A549 (cell line): ENCODE results near the gene SETD3. TPM values are rescaled to one million over a fixed set of nuclear protein-coding genes. Genes with fewer than 3 reads are reported as not detected.

Experiments
- ATAC-seq, 2 experiments: fragments of 200-7000 bp in 1 of 2; fragments of >200 bp in 1 of 2; cut with Nextera tagmentation in 1 of 2; cut with Tn5 transposase in 1 of 2; 3 replicates each; pipeline versions ENCODE4 v1.8.0 to v1.9.1; 2018 to 2020; ENCODE audit warnings: mild to moderate bottlenecking in 1 of 2, moderate library complexity in 1 of 2
- CTCF ChIA-PET: fragments of 300-600 bp; sonication (Branson Sonifier 250); formaldehyde crosslinking; extraction: SDS; loops from one replicate; lab custom pipeline; 2021; ENCODE audit warnings: antibody characterized with exemption, inconsistent platforms; lab: Yijun Ruan, JAX
- POLR2A ChIA-PET: fragments of 350-600 bp; formaldehyde crosslinking; extraction: SDS; loops from one replicate; lab custom pipeline; 2021; ENCODE audit warnings: antibody characterized with exemption, inconsistent platforms; lab: Yijun Ruan, JAX
- DNase-seq, 2 experiments: peaks; one replicate each; pipeline versions ENCODE4 v3.0.0 to v3.0.0-alpha.2; 2011 to 2016; ENCODE audit warnings: low read depth in 1 of 2, low spot score in 1 of 2
- FAIRE-seq: peaks from 2 replicates; lab custom pipeline; 2011; peaks lifted over from hg19 to GRCh38; lab: Jason Lieb, UNC
- H3K27ac ChIP-seq, 2 experiments: fragments of >200 bp; sonication (Bioruptor Twin); formaldehyde crosslinking; 3 replicates each; pipeline ENCODE4 v1.5.1; 2016 to 2017
- H3K4me1 ChIP-seq: fragments of >200 bp; sonication (Bioruptor Twin); formaldehyde crosslinking; 3 replicates; pipeline ENCODE4 v1.6.1; 2016
- H3K4me2 ChIP-seq: fragments of >200 bp; sonication (Bioruptor Twin); formaldehyde crosslinking; 3 replicates; pipeline ENCODE4 v1.6.1; 2016
- H3K4me3 ChIP-seq: fragments of >200 bp; sonication (Bioruptor Twin); formaldehyde crosslinking; 3 replicates; pipeline ENCODE4 v1.5.1; 2016
- H3K9me3 ChIP-seq: fragments of >200 bp; sonication (Bioruptor Twin); formaldehyde crosslinking; 3 replicates; pipeline ENCODE4 v1.6.1; 2016
- BHLHE40 ChIP-seq: IDR thresholded peaks from 2 replicates; pipeline ENCODE4 v1.6.1; 2012; ENCODE audit warnings: low read depth, low read length, inconsistent platforms
- CBX8 ChIP-seq: fragments of 200-600 bp; sonication (generic); IDR thresholded peaks from 2 replicates; pipeline ENCODE4 v1.6.1; 2016
- CEBPB ChIP-seq, 2 experiments: fragments of >200 bp in 1 of 2; sonication (Bioruptor Twin) in 1 of 2; formaldehyde crosslinking in 1 of 2; IDR thresholded peaks; 2 replicates each; pipeline ENCODE4 v1.6.1; 2012 to 2016
- EHF ChIP-seq: fragments of 250-450 bp; sonication (Bioruptor Pico); IDR thresholded peaks from 2 replicates; pipeline ENCODE4 v1.5.0; 2020; ENCODE audit warnings: mild to moderate bottlenecking
- FOSB ChIP-seq: fragments of 250-450 bp; sonication (Bioruptor Pico); IDR thresholded peaks from 2 replicates; pipeline ENCODE4 v1.5.0; 2020; ENCODE audit warnings: mild to moderate bottlenecking, moderate library complexity
- GATA3 ChIP-seq: IDR thresholded peaks from 2 replicates; pipeline ENCODE4 v1.6.1; 2012; ENCODE audit warnings: borderline replicate concordance
- HEYL ChIP-seq: fragments of 250-450 bp; sonication (Bioruptor Pico); IDR thresholded peaks from 2 replicates; pipeline ENCODE4 v1.8.0; 2021; ENCODE audit warnings: mild to moderate bottlenecking, moderate library complexity
- HOXB13 ChIP-seq: fragments of 250-450 bp; sonication (Bioruptor Pico); IDR thresholded peaks from 2 replicates; pipeline ENCODE4 v1.5.0; 2020; ENCODE audit warnings: low read depth, mild to moderate bottlenecking, moderate library complexity
- KDM1A ChIP-seq: fragments of 200-600 bp; sonication (generic); IDR thresholded peaks from 2 replicates; pipeline ENCODE4 v1.6.1; 2016; ENCODE audit warnings: low read depth, mild to moderate bottlenecking
- MAZ ChIP-seq: fragments of 150-350 bp; IDR thresholded peaks from 2 replicates; pipeline ENCODE4 v1.6.1; 2014; ENCODE audit warnings: antibody characterized with exemption, low read depth, low read length, borderline replicate concordance
- MYC ChIP-seq: IDR thresholded peaks from 2 replicates; pipeline ENCODE4 v1.6.1; 2012; ENCODE audit warnings: mild to moderate bottlenecking, inconsistent platforms, low read length, improper control_type of control experiment, borderline replicate concordance
- NFE2L2 ChIP-seq: fragments of 150-350 bp; conservative IDR thresholded peaks from 2 replicates; pipeline ENCODE4 v1.6.1; 2014; ENCODE audit warnings: low read length
- POLR2A ChIP-seq: IDR thresholded peaks from 2 replicates; pipeline ENCODE4 v1.6.1; 2012; ENCODE audit warnings: mild to moderate bottlenecking, low read length
- RFX5 ChIP-seq: fragments of 450-650 bp; IDR thresholded peaks from 2 replicates; pipeline ENCODE4 v1.7.1; 2014; ENCODE audit warnings: antibody characterized with exemption, mild to moderate bottlenecking, moderate library complexity
- SREBF2 ChIP-seq: fragments of 450-650 bp; IDR thresholded peaks from 2 replicates; pipeline ENCODE4 v1.6.1; 2014; ENCODE audit warnings: mild to moderate bottlenecking, moderate library complexity
- WGBS: methylation state at CpG from one replicate; pipeline ENCODE4 v1.1.6; 2017; ENCODE audit errors: missing lambda C conversion rate; 5-methylcytosine and 5-hydroxymethylcytosine counted together
- polyA plus RNA-seq, 4 experiments: library from polyadenylated mRNA; depleted of rRNA in 3 of 4; stranded (reverse); fragments of >200 nt; fragmentation: RNase III in 1 of 4; extraction: RNeasy Plus Mini Kit Qiagen cat#74134 plus additional on column Dnase treatment in 1 of 4; gene quantifications; 2 replicates in 3 of 4; 3 replicates in 1 of 4; pipeline ENCODE4 v1.2.3, GENCODE V29; 2011 to 2017
- TF ChIP-seq, protein P1 (sequence below): IDR thresholded peaks from 2 replicates; pipeline ENCODE4 v1.6.1; 2012
- TF ChIP-seq, protein P2 (sequence below): IDR thresholded peaks from 2 replicates; pipeline ENCODE4 v1.6.1; 2012
- TF ChIP-seq, protein P3 (sequence below): fragments of >200 bp; sonication (Bioruptor Twin); formaldehyde crosslinking; IDR thresholded peaks from 3 replicates; pipeline ENCODE4 v1.5.1; 2016
- TF ChIP-seq, protein P4 (sequence below): fragments of 450-650 bp; IDR thresholded peaks from 2 replicates; pipeline ENCODE4 v1.6.1; 2014; ENCODE audit warnings: antibody characterized with exemption

SETD3 gene
- polyA plus RNA-seq, 2 of the 4 experiments (the other 2 are of a cell fraction) = 43.1 to 59.7 TPM

DNA sequence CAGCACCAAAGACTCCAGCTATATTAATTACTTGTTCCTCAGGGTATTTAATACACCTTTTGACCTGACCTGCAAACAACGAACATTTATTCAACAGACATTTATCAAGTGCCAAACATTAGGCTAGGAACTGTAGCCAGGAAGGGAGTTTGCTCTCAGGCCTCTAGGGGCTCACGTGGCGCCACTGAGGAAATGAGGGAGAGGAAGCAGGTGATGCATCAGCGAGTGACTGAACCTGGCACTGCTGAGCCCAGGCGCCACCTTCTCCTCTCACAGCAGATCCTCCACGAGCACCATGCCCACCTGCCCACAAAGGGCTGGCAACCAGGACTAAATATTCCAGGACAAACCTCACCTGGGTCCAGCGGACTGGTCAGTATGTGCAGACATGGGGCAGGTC lies 50.2 kb downstream of the SETD3 start:
- 86% methylated on average over 7 of the region's 7 CpGs for WGBS
- CTCF ChIA-PET = interaction anchor here (1.6 kb wide), 1 partner anchor 10 kb away, joined by 4 read pairs; no protein-coding TSS in a partner anchor
- DNase-seq = peak; percentile 16 to 43
- no peak overlapping the region for H3K27ac ChIP-seq
- peak; percentile 83 for ATAC-seq
- no peak overlapping the region for H3K4me3 ChIP-seq
- TF ChIP-seq KDM1A (no peak), CBX8 (no peak), EHF (CRISPR knock-in tag) (no peak)
- no peak overlapping the region for H3K4me2 ChIP-seq
- H3K4me1 ChIP-seq = no peaks in the 10 kb centered on the region
- FAIRE-seq = no peak
- no peaks in the 10 kb centered on the region for H3K9me3 ChIP-seq
- POLR2A ChIA-PET = no interaction called here

DNA sequence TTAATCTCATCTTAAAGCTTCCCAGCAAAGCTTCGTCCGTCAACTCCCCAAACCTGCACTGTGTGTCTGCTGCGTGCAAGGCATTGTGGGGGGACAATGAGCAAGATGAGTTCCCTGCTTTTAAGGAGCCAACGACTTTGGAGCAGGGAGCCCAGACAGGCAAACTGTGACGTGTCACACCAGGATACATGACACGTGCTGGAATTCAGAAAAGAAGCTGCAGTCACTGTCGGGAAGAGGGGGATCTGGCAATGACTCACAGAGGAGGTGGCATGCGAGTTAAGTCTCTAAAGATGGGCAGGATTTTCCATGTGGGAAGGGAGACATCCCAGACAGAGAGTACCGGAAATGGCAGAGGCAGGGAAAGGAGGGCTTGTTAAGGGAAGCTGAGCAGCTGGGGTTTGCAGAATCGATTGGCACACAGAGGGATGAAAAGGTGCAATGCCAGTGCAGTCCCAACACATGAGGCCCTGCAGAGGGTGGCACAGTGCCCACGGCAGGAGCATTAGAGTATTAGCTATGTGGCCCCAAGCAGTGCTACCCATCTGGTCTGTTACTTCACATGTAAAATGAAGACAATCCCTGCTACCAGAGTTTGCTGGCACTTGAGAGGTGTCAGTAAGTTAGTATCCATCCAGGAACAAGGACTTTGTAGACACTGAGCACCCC lies 52.9 kb downstream of the SETD3 start:
- peaks cover under 1% of the 10 kb centered on the region; the same call in 1 of the 3 replicates for H3K4me1 ChIP-seq
- CTCF ChIA-PET = interaction anchor here (0.7 to 5.7 kb wide), 4 partner anchors 11 to 39 kb away, joined by 3 to 47 read pairs (median 6); no protein-coding TSS in a partner anchor
- no peak overlapping the region for H3K4me2 ChIP-seq
- TF ChIP-seq, protein P1, sequence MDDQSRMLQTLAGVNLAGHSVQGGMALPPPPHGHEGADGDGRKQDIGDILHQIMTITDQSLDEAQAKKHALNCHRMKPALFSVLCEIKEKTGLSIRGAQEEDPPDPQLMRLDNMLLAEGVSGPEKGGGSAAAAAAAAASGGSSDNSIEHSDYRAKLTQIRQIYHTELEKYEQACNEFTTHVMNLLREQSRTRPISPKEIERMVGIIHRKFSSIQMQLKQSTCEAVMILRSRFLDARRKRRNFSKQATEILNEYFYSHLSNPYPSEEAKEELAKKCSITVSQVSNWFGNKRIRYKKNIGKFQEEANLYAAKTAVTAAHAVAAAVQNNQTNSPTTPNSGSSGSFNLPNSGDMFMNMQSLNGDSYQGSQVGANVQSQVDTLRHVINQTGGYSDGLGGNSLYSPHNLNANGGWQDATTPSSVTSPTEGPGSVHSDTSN = no peak
- TF ChIP-seq, protein P2, sequence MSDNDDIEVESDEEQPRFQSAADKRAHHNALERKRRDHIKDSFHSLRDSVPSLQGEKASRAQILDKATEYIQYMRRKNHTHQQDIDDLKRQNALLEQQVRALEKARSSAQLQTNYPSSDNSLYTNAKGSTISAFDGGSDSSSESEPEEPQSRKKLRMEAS = no peak
- TF ChIP-seq CEBPB (IDR thresholded peaks at IDR 0.05) = no peak
- TF ChIP-seq CBX8 = no peak
- TF ChIP-seq, protein P3, sequence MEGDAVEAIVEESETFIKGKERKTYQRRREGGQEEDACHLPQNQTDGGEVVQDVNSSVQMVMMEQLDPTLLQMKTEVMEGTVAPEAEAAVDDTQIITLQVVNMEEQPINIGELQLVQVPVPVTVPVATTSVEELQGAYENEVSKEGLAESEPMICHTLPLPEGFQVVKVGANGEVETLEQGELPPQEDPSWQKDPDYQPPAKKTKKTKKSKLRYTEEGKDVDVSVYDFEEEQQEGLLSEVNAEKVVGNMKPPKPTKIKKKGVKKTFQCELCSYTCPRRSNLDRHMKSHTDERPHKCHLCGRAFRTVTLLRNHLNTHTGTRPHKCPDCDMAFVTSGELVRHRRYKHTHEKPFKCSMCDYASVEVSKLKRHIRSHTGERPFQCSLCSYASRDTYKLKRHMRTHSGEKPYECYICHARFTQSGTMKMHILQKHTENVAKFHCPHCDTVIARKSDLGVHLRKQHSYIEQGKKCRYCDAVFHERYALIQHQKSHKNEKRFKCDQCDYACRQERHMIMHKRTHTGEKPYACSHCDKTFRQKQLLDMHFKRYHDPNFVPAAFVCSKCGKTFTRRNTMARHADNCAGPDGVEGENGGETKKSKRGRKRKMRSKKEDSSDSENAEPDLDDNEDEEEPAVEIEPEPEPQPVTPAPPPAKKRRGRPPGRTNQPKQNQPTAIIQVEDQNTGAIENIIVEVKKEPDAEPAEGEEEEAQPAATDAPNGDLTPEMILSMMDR = no peak
- no peak for TF ChIP-seq POLR2A
- TF ChIP-seq BHLHE40 = no peak
- TF ChIP-seq, protein P4, sequence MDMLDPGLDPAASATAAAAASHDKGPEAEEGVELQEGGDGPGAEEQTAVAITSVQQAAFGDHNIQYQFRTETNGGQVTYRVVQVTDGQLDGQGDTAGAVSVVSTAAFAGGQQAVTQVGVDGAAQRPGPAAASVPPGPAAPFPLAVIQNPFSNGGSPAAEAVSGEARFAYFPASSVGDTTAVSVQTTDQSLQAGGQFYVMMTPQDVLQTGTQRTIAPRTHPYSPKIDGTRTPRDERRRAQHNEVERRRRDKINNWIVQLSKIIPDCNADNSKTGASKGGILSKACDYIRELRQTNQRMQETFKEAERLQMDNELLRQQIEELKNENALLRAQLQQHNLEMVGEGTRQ = no peak
- TF ChIP-seq, all 56 proteins: peak for 0
- FAIRE-seq = no peak
- 85% methylated on average over 11 of the region's 11 CpGs for WGBS
- no peak for DNase-seq
- POLR2A ChIA-PET = no interaction called here
- Histone ChIP-seq H3K9me3 (no peaks in the 10 kb centered on the region), H3K4me3 (no peak overlapping the region), H3K27ac (no peak overlapping the region)
- no peak for ATAC-seq

DNA sequence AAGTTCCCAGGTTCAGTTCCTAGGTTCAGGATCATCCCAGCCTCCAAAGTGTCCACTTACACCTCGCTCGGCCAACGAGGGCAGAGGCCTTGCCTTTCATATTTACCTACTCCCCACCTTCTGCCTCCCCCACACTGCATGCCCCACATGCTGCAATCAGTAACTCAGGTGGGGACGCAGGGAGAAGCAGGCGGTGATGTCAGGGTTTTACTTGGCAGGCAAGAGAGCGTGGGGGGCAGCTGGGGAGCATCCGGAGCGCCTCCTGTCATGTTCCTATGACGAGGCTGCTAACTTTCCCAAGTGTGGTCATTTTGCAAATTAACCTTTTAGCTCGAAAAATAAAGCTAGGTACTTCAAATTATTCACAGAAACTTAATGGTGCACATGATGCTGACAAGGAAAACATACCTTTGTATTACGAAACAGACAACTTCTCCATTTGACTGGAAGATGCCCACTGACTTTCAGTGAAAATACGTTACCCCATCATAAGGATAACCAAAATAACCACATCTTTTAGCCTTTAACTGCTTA lies 53.8 kb downstream of the SETD3 start:
- Histone ChIP-seq H3K4me2 (no peak overlapping the region), H3K4me1 (peaks cover 6% of the 10 kb centered on the region; the same call in 2 of the 3 replicates), H3K9me3 (no peaks in the 10 kb centered on the region), H3K4me3 (no peak overlapping the region), H3K27ac (no peak overlapping the region)
- FAIRE-seq = no peak
- no peak for DNase-seq
- no peak for ATAC-seq
- no peak for TF ChIP-seq SREBF2
- no peak for TF ChIP-seq FOSB (CRISPR knock-in tag)
- no peak for TF ChIP-seq HOXB13 (CRISPR knock-in tag)
- TF ChIP-seq GATA3 = no peak
- TF ChIP-seq, protein P3 = no peak
- no peak for TF ChIP-seq MAZ
- no peak for TF ChIP-seq MYC
- no peak for TF ChIP-seq RFX5
- no peak for TF ChIP-seq BHLHE40
- TF ChIP-seq NFE2L2 = no peak
- no peak for TF ChIP-seq KDM1A
- TF ChIP-seq HEYL (CRISPR knock-in tag) = no peak
- ChIA-PET POLR2A (no interaction called here), CTCF (interaction anchor here (1.3 to 5.7 kb wide), 3 partner anchors 10 to 38 kb away, joined by 5 to 47 read pairs (median 6); no protein-coding TSS in a partner anchor)
- WGBS = 89% methylated on average over 12 of the region's 12 CpGs
